RPMI8226 (cell line): ENCODE results near the gene ADCY7.

Source experiments
- DNase-seq: peaks from one replicate; pipeline ENCODE4 v3.0.0-alpha.2; 2015

Gene ADCY7

GRCh38 chr16:50300942-50301625 lies 34.7 kb downstream of the ADCY7 start:
- DNase-seq: no peak

GRCh38 chr16:50301626-50302471 lies 35.5 kb downstream of the ADCY7 start:
- no peak for DNase-seq

- DNase-seq: no peak
These were observed 36.2 kb downstream of the ADCY7 start for GRCh38 chr16:50302472-50303005.

- DNase-seq: no peak
These were observed 36.8 kb downstream of the ADCY7 start for GRCh38 chr16:50303041-50303604.

- DNase-seq: no peak
These were observed 37.5 kb downstream of the ADCY7 start for GRCh38 chr16:50303605-50304466.

GRCh38 chr16:50304467-50305440 lies 38.4 kb downstream of the ADCY7 start:
- DNase-seq: no peak

- no peak for DNase-seq
These were observed 39.2 kb downstream of the ADCY7 start for GRCh38 chr16:50305441-50306061.

- no peak for DNase-seq
These were observed 39.9 kb downstream of the ADCY7 start for GRCh38 chr16:50306287-50306686.

- DNase-seq: no peak
These were observed 42.0 kb downstream of the ADCY7 start for GRCh38 chr16:50308237-50308965.

GRCh38 chr16:50309156-50309526 lies 42.8 kb downstream of the ADCY7 start:
- DNase-seq: no peak

GRCh38 chr16:50309527-50310307 lies 43.4 kb downstream of the ADCY7 start:
- no peak for DNase-seq

GRCh38 chr16:50310308-50311133 lies 44.2 kb downstream of the ADCY7 start:
- DNase-seq: no peak

- no peak for DNase-seq
These were observed 44.8 kb downstream of the ADCY7 start for GRCh38 chr16:50311134-50311528.

GRCh38 chr16:50311891-50312501 lies 45.6 kb downstream of the ADCY7 start:
- DNase-seq: no peak

GRCh38 chr16:50313596-50314478 lies 47.5 kb downstream of the ADCY7 start:
- no peak for DNase-seq

GRCh38 chr16:50314665-50315064 lies 48.3 kb downstream of the ADCY7 start:
- DNase-seq: no peak
